ENCODE measurements around the gene IRS2.
A peak's percentile ranks its signal among the peaks of the same experiment; 100 is the strongest.

IRS2 gene

DNA sequence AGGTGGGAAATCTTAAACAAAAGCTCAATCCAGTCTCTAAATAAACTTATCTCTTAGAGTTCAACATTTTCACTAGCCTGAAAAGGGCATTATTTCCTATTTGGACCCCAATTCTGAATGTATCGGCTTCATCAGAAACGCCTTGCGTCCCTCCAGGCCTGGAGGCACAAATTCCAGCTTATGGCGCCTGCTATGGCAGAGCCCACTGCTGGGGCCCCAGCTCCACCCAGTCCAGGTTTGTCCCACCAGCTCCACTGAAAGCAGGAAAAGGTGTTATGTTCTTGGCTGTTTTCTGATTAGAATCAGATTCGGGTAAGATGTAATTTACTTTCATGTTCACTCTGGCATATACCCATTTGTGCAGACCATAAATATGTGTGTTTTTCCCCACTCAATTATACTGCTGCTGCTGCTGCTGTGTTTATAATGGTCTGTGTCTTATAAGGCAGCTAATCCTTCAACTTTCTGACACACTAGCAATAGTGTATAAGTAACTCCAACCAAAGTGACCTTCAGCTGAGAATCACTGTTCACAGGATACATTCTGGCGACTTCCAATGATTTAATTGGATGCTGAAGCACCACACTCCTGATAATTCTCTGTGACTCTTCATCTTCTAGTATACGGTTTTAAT lies 6.4 kb downstream of the IRS2 start:
- Histone ChIP-seq H3K18ac (ENCODE audit: low read depth in 1 of 2, low read length in 2 of 2) (peak overlapping the region in 1 of 2 experiments; percentile 34), H3K23ac (ENCODE audit: low read length in 2 of 2) (no peak overlapping the region), H3K14ac (ENCODE audit: low read length in 2 of 2) (no peak overlapping the region), H3K4me3 (ENCODE audit: insufficient read depth in 1 of 2, low read depth in 1 of 2, low read length in 2 of 2) (peak overlapping the region in 1 of 2 experiments; percentile 77), H4K91ac (ENCODE audit: low read length) (no peak overlapping the region), H3K4ac (ENCODE audit: low read depth in 1 of 2, low read length in 2 of 2) (no peak overlapping the region), H3K9me3 (ENCODE audit: control insufficient read depth, low read length) (no peaks in the 10 kb centered on the region), H2BK12ac (ENCODE audit: low read length in 2 of 2) (peak overlapping the region in 1 of 2 experiments; percentile 31), H3K79me1 (replicated peaks; ENCODE audit: low read length, poor library complexity, severe bottlenecking) (peaks cover 31% of the 10 kb centered on the region), H2BK5ac (ENCODE audit: low read depth, low read length, poor library complexity, severe bottlenecking) (no peak overlapping the region), H2AK5ac (ENCODE audit: low read length, severe bottlenecking) (no peak overlapping the region), H3K4me1 (ENCODE audit: control insufficient read depth, insufficient read depth, low read depth, low read length) (peaks cover 33% of the 10 kb centered on the region), H2BK120ac (ENCODE audit: low read depth, low read length) (no peak overlapping the region), H3K36me3 (ENCODE audit: control insufficient read depth in 1 of 2, insufficient read depth in 2 of 2, low read depth in 1 of 2, low read length in 2 of 2) (peaks cover 25 to 35% of the 10 kb centered on the region in 2 experiments), H3K27ac (ENCODE audit: low read length, poor library complexity, severe bottlenecking) (no peak overlapping the region), H4K8ac (ENCODE audit: low read length) (no peak overlapping the region), H3K27me3 (ENCODE audit: control insufficient read depth in 1 of 2, insufficient read depth in 1 of 2, low read length in 2 of 2) (no peaks in the 10 kb centered on the region), H2AFZ (ENCODE audit: low read depth, low read length) (no peak overlapping the region), H3K9ac (ENCODE audit: low read length) (peak overlapping the region; percentile 73), H3K4me2 (ENCODE audit: low read length, poor library complexity, severe bottlenecking) (peak overlapping the region; percentile 71), H2BK15ac (ENCODE audit: low read depth, poor library complexity, severe bottlenecking) (no peak overlapping the region)
- WGBS, result 98% methylated on average over 5 of the region's 7 CpGs
- no peak for DNase-seq

GRCh38 chr13:109779074-109779473 lies 7.3 kb downstream of the IRS2 start:
- Histone ChIP-seq H3K9ac (ENCODE audit: low read length) (peak overlapping the region; percentile 73), H2BK120ac (ENCODE audit: low read depth, low read length) (no peak overlapping the region), H3K18ac (ENCODE audit: low read depth in 1 of 2, low read length in 2 of 2) (no peak overlapping the region), H2BK12ac (ENCODE audit: low read length in 2 of 2) (no peak overlapping the region), H3K4me2 (ENCODE audit: low read length, poor library complexity, severe bottlenecking) (peak overlapping the region; percentile 42), H3K36me3 (ENCODE audit: control insufficient read depth in 1 of 2, insufficient read depth in 2 of 2, low read depth in 1 of 2, low read length in 2 of 2) (peaks cover 25 to 31% of the 10 kb centered on the region in 2 experiments), H3K79me1 (replicated peaks; ENCODE audit: low read length, poor library complexity, severe bottlenecking) (peaks cover 31% of the 10 kb centered on the region), H3K4me1 (ENCODE audit: control insufficient read depth, insufficient read depth, low read depth, low read length) (peaks cover 27% of the 10 kb centered on the region), H3K27me3 (ENCODE audit: control insufficient read depth in 1 of 2, insufficient read depth in 1 of 2, low read length in 2 of 2) (no peaks in the 10 kb centered on the region), H3K4me3 (ENCODE audit: insufficient read depth in 1 of 2, low read depth in 1 of 2, low read length in 2 of 2) (peak overlapping the region in 1 of 2 experiments; percentile 77), H3K4ac (ENCODE audit: low read depth in 1 of 2, low read length in 2 of 2) (no peak overlapping the region), H2AFZ (ENCODE audit: low read depth, low read length) (no peak overlapping the region), H2BK5ac (ENCODE audit: low read depth, low read length, poor library complexity, severe bottlenecking) (no peak overlapping the region), H3K14ac (ENCODE audit: low read length in 2 of 2) (no peak overlapping the region), H3K23ac (ENCODE audit: low read length in 2 of 2) (no peak overlapping the region), H4K8ac (ENCODE audit: low read length) (no peak overlapping the region), H3K9me3 (ENCODE audit: control insufficient read depth, low read length) (no peaks in the 10 kb centered on the region), H2AK5ac (ENCODE audit: low read length, severe bottlenecking) (no peak overlapping the region), H2BK15ac (ENCODE audit: low read depth, poor library complexity, severe bottlenecking) (no peak overlapping the region), H4K91ac (ENCODE audit: low read length) (no peak overlapping the region), H3K27ac (ENCODE audit: low read length, poor library complexity, severe bottlenecking) (no peak overlapping the region)
- no peak for DNase-seq
- 66% methylated on average over 4 of the region's 4 CpGs for WGBS

- Histone ChIP-seq H2AK5ac (ENCODE audit: low read length, severe bottlenecking) (no peak overlapping the region), H3K14ac (ENCODE audit: low read length in 2 of 2) (no peak overlapping the region), H3K18ac (ENCODE audit: low read depth in 1 of 2, low read length in 2 of 2) (no peak overlapping the region), H3K79me1 (replicated peaks; ENCODE audit: low read length, poor library complexity, severe bottlenecking) (peaks cover 24% of the 10 kb centered on the region), H3K4me3 (ENCODE audit: insufficient read depth in 1 of 2, low read depth in 1 of 2, low read length in 2 of 2) (no peak overlapping the region), H2BK120ac (ENCODE audit: low read depth, low read length) (no peak overlapping the region), H4K8ac (ENCODE audit: low read length) (peak overlapping the region; percentile 69), H2BK5ac (ENCODE audit: low read depth, low read length, poor library complexity, severe bottlenecking) (no peak overlapping the region), H3K9me3 (ENCODE audit: control insufficient read depth, low read length) (no peaks in the 10 kb centered on the region), H3K27me3 (ENCODE audit: control insufficient read depth in 1 of 2, insufficient read depth in 1 of 2, low read length in 2 of 2) (no peaks in the 10 kb centered on the region), H3K23ac (ENCODE audit: low read length in 2 of 2) (no peak overlapping the region), H4K91ac (ENCODE audit: low read length) (peak overlapping the region; percentile 15), H3K27ac (ENCODE audit: low read length, poor library complexity, severe bottlenecking) (no peak overlapping the region), H3K4me2 (ENCODE audit: low read length, poor library complexity, severe bottlenecking) (peak overlapping the region; percentile 27), H3K9ac (ENCODE audit: low read length) (no peak overlapping the region), H2BK12ac (ENCODE audit: low read length in 2 of 2) (no peak overlapping the region), H3K4me1 (ENCODE audit: control insufficient read depth, insufficient read depth, low read depth, low read length) (peaks cover 18% of the 10 kb centered on the region), H3K4ac (ENCODE audit: low read depth in 1 of 2, low read length in 2 of 2) (no peak overlapping the region), H2AFZ (ENCODE audit: low read depth, low read length) (no peak overlapping the region), H3K36me3 (ENCODE audit: control insufficient read depth in 1 of 2, insufficient read depth in 2 of 2, low read depth in 1 of 2, low read length in 2 of 2) (peaks cover 21 to 25% of the 10 kb centered on the region in 2 experiments), H2BK15ac (ENCODE audit: low read depth, poor library complexity, severe bottlenecking) (no peak overlapping the region)
- DNase-seq, result peak; percentile 54
- 53% methylated on average over 6 of the region's 6 CpGs for WGBS
Observed at GRCh38 chr13:109778102-109778542, 8.3 kb downstream of the IRS2 start.

DNA sequence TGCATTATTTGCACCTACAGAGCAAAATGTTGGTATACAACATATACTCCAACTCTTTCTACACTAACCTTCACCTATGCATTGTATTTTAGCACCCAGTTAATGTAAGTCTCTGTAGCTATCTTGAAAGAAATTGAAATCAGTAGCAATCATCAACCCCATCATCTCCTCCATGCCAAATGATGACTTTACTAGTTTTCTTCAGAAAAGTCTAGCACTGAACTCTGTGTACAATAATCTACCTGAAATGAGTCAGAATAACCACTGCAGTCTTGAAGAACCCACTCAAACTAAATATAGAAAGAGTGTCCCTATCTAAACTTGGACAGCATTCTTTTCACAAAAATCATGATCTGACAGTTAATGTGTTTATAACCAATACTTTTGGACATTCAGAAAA lies 9.8 kb downstream of the IRS2 start:
- H4K8ac ChIP-seq (ENCODE audit: low read length), result no peak overlapping the region
- no peak overlapping the region for H3K4me2 ChIP-seq (ENCODE audit: low read length, poor library complexity, severe bottlenecking)
- DNase-seq, result no peak
- no peak overlapping the region for H4K91ac ChIP-seq (ENCODE audit: low read length)
- no peaks in the 10 kb centered on the region for H3K27me3 ChIP-seq (ENCODE audit: control insufficient read depth in 1 of 2, insufficient read depth in 1 of 2, low read length in 2 of 2)
- peaks cover 22% of the 10 kb centered on the region for H3K79me1 ChIP-seq (replicated peaks; ENCODE audit: low read length, poor library complexity, severe bottlenecking)
- no peaks in the 10 kb centered on the region for H3K9me3 ChIP-seq (ENCODE audit: control insufficient read depth, low read length)
- no peak overlapping the region for H2BK12ac ChIP-seq (ENCODE audit: low read length in 2 of 2)
- no peak overlapping the region for H2AK5ac ChIP-seq (ENCODE audit: low read length, severe bottlenecking)
- H3K4me1 ChIP-seq (ENCODE audit: control insufficient read depth, insufficient read depth, low read depth, low read length), result peaks cover 13% of the 10 kb centered on the region
- H3K4me3 ChIP-seq (ENCODE audit: insufficient read depth in 1 of 2, low read depth in 1 of 2, low read length in 2 of 2), result no peak overlapping the region
- no peak overlapping the region for H3K23ac ChIP-seq (ENCODE audit: low read length in 2 of 2)
- no peak overlapping the region for H3K14ac ChIP-seq (ENCODE audit: low read length in 2 of 2)
- no peak overlapping the region for H3K18ac ChIP-seq (ENCODE audit: low read depth in 1 of 2, low read length in 2 of 2)
- H3K36me3 ChIP-seq (ENCODE audit: control insufficient read depth in 1 of 2, insufficient read depth in 2 of 2, low read depth in 1 of 2, low read length in 2 of 2), result peaks cover 13 to 32% of the 10 kb centered on the region in 2 experiments
- no peak overlapping the region for H2AFZ ChIP-seq (ENCODE audit: low read depth, low read length)
- no peak overlapping the region for H3K9ac ChIP-seq (ENCODE audit: low read length)
- no peak overlapping the region for H3K27ac ChIP-seq (ENCODE audit: low read length, poor library complexity, severe bottlenecking)
- H2BK15ac ChIP-seq (ENCODE audit: low read depth, poor library complexity, severe bottlenecking), result no peak overlapping the region
- no peak overlapping the region for H3K4ac ChIP-seq (ENCODE audit: low read depth in 1 of 2, low read length in 2 of 2)
- no peak overlapping the region for H2BK5ac ChIP-seq (ENCODE audit: low read depth, low read length, poor library complexity, severe bottlenecking)
- no peak overlapping the region for H2BK120ac ChIP-seq (ENCODE audit: low read depth, low read length)

All from mesenchymal stem cell (in vitro differentiated cells and primary cell).